A549 (cell line): ENCODE measurements around the gene DNAJC24.

Source experiments
- CTCF ChIP-seq: fragments of >200 bp; sonication (Bioruptor Twin); formaldehyde crosslinking; IDR thresholded peaks from 3 replicates; pipeline ENCODE4 v1.5.1; 2016
- EP300 ChIP-seq, 2 experiments: fragments of >200 bp; sonication (Bioruptor Twin); formaldehyde crosslinking; IDR thresholded peaks; 2 replicates in 1 of 2; 3 replicates in 1 of 2; pipeline ENCODE4 v1.6.1; 2016 to 2017
- POLR2A ChIP-seq: IDR thresholded peaks from 2 replicates; pipeline ENCODE4 v1.6.1; 2012; ENCODE audit warnings: mild to moderate bottlenecking, low read length
- REST ChIP-seq: fragments of 200-600 bp; sonication (generic); IDR thresholded peaks from 2 replicates; pipeline ENCODE4 v1.6.1; 2016; ENCODE audit warnings: antibody characterized with exemption, mild to moderate bottlenecking, moderate library complexity

DNA sequence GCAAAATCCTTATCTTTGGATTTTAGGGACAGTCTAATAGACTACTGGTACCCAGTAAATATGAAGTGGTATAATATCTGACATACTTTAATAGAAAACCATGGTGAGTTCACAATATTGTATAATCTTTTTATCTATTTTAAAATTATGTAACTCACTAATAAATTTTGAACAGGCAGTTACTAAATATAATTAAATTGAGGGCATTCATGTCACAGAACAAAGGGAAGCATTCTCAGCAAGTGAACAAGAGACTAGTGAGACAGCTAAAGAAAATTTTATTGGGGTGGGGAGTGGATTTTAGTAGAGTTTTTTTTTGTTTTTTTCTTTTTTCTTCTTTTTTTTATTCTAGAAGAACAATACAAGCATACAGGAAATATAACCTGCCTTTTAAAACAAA, 55.0 kb downstream of the DNAJC24 start:
- TF ChIP-seq CTCF: no peak
- no peak for TF ChIP-seq EP300 (IDR thresholded peaks at IDR 0.05)
- no peak for TF ChIP-seq POLR2A
- TF ChIP-seq REST: no peak
